Sigmoid colon (tissue), 3 donors: Measurements from ENCODE around the gene SPAG6.

Experiments used
- POLR2A ChIP-seq, 2 donors: fragments of 450-650 bp; IDR thresholded peaks; one replicate each; pipeline ENCODE4 v1.6.1; 2016; ENCODE audit warnings: antibody characterized with exemption in 2 of 2, mild to moderate bottlenecking in 2 of 2, moderate library complexity in 2 of 2
- TF ChIP-seq, protein P1 (sequence below), 4 experiments: fragments of 450-650 bp in 3 of 4; fragments of 200-600 bp in 1 of 4; IDR thresholded peaks; one replicate each; pipeline ENCODE4 v1.5.1; 2016 to 2019; ENCODE audit warnings: antibody characterized with exemption in 4 of 4, mild to moderate bottlenecking in 3 of 4, moderate library complexity in 2 of 4

DNA sequence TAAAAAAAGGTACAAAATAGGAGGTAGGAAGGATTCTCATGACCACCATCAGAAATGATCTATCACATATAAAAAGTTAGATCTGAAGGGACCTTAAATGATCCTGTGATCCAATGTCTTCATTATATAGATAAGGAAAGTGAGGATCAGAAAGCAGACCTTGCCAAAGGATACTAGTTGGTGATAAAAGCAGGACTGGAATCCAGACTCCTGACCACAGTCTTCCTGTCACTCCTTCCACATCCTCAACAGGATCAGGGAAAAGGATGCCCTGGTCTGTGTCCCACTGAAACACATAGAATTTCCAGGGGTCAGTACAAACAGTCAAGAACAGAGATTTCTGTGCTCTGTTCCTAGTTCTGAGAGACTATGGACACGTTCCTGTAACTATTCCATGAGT lies 97.2 kb downstream of the SPAG6 start:
- no peak for TF ChIP-seq POLR2A (IDR thresholded peaks at IDR 0.05)
- TF ChIP-seq, protein P1, sequence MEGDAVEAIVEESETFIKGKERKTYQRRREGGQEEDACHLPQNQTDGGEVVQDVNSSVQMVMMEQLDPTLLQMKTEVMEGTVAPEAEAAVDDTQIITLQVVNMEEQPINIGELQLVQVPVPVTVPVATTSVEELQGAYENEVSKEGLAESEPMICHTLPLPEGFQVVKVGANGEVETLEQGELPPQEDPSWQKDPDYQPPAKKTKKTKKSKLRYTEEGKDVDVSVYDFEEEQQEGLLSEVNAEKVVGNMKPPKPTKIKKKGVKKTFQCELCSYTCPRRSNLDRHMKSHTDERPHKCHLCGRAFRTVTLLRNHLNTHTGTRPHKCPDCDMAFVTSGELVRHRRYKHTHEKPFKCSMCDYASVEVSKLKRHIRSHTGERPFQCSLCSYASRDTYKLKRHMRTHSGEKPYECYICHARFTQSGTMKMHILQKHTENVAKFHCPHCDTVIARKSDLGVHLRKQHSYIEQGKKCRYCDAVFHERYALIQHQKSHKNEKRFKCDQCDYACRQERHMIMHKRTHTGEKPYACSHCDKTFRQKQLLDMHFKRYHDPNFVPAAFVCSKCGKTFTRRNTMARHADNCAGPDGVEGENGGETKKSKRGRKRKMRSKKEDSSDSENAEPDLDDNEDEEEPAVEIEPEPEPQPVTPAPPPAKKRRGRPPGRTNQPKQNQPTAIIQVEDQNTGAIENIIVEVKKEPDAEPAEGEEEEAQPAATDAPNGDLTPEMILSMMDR (IDR thresholded peaks at IDR 0.05) = no peak
